Bronchial epithelial cell (primary cell): ENCODE data around the gene LY6G5B. TPM values are rescaled to one million over a fixed set of nuclear protein-coding genes. Genes with fewer than 3 reads are reported as not detected.
"Not testable (repeated sequence)": the region's sequence is repeated elsewhere in the genome, so short reads cannot be mapped to it uniquely, and the experiment has no call there.

Experiments
- DNase-seq: peaks from one replicate; pipeline ENCODE4 v3.0.0-alpha.2; 2010; ENCODE audit warnings: low read depth
- FAIRE-seq: peaks from 2 replicates; lab custom pipeline; 2011; peaks lifted over from hg19 to GRCh38; lab: Jason Lieb, UNC
- H3K27me3 ChIP-seq: 2 replicates; pipeline ENCODE4 v1.5.1; 2011; ENCODE audit warnings: low read length; ENCODE audit not compliant: control insufficient read depth, insufficient read depth
- H3K36me3 ChIP-seq: 2 replicates; pipeline ENCODE4 v1.5.1; 2011; ENCODE audit warnings: low read length; ENCODE audit not compliant: control insufficient read depth, insufficient read depth
- H3K4me3 ChIP-seq: 2 replicates; pipeline ENCODE4 v1.5.1; 2011; ENCODE audit warnings: mild to moderate bottlenecking, low read depth, low read length, control low read depth
- total RNA-seq: library from RNA; depleted of rRNA; stranded (reverse); fragments of >200 nt; gene quantifications from 2 replicates; pipeline ENCODE4 v1.2.1, GENCODE V29; 2014
- TF ChIP-seq, protein P1 (sequence below): IDR thresholded peaks from 2 replicates; pipeline ENCODE4 v1.5.1; 2011; ENCODE audit warnings: mild to moderate bottlenecking, moderate library complexity, low read length, control low read depth, inconsistent platforms; ENCODE audit not compliant: insufficient read depth, severe bottlenecking

LY6G5B gene
- total RNA-seq, 1 donor from 2014 or later, result 1.1 TPM

DNA sequence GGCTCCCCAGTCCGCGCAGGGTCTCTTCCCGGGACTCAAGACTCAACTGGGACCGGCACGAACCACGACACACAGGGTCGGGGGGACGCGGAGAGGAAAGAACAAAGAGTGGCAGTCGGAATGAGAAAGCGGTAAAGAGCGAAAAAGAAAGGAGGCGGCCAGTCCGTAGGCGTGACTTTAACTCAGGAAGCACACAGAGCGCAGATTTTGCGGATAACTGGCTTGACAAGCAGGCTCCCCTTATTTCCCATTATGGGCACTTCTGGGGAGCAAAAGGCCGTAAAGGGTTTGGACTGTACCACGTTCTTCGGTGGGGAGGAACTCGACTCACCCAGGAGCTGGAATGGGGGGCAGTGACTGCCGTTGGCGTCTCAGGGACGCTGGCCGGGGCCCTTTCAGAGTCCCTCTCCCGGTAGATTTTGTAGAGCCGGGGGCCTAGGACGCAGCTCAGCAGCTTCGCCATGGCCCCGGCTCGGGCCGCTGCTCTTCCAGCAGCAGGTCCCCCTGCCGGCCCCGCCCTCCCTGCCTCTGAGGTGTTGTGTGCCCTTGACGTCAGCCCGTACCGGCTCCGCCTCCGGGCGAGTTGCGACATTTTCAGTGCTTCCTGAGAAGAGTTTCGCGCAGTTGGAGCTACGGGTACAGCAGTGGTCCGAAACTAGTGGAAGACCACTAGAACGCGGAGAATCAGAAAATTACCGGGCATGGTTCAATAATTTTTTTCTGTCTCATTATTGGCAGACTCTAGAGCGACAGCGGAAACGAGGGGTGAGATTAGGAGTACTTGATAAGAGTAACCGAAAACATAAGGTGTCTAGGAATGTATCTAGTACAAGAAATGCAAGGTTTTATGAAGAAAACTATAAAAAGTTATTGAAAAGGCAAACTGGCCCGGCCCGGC is 33.3 kb downstream of the LY6G5B start, which contains the start of gene ABHD16A:
TSS of gene ABHD16A (minus strand) at position 506 of the 898 bp plus-strand sequence. CDS start at position 463, 43 bp downstream.
- FAIRE-seq, result no peak
- Histone ChIP-seq H3K27me3 (no peaks in the 10 kb centered on the region), H3K4me3 (peak within 1 kb of the TSS; percentile 88), H3K36me3 (peaks cover 1% of the 10 kb centered on the region)
- DNase-seq, result peak; percentile 95
- TF ChIP-seq, protein P1, sequence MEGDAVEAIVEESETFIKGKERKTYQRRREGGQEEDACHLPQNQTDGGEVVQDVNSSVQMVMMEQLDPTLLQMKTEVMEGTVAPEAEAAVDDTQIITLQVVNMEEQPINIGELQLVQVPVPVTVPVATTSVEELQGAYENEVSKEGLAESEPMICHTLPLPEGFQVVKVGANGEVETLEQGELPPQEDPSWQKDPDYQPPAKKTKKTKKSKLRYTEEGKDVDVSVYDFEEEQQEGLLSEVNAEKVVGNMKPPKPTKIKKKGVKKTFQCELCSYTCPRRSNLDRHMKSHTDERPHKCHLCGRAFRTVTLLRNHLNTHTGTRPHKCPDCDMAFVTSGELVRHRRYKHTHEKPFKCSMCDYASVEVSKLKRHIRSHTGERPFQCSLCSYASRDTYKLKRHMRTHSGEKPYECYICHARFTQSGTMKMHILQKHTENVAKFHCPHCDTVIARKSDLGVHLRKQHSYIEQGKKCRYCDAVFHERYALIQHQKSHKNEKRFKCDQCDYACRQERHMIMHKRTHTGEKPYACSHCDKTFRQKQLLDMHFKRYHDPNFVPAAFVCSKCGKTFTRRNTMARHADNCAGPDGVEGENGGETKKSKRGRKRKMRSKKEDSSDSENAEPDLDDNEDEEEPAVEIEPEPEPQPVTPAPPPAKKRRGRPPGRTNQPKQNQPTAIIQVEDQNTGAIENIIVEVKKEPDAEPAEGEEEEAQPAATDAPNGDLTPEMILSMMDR, result peak; percentile 16

DNA sequence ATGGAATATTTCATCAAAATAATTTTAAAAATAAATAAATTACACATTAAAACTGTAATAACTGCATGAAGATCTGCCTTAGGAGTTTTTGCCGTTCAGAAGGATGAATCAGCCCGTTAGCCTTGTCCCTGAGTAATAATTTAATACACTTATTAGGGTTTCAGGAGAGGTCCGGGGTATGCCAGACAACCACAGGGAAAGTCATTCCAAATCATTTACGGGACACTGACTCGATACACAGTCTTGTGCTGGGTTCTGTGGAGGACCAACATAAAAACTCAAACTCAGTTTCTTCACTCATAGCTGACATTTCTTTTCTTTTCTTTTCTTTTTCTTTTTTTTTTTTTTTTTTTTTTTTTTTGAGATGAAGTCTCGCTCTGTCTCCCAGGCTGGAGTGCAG is 36.2 kb downstream of the LY6G5B start:
- TF ChIP-seq, protein P1, result no peak
- Histone ChIP-seq H3K4me3 (no peak overlapping the region), H3K36me3 (peaks cover under 1% of the 10 kb centered on the region), H3K27me3 (no peaks in the 10 kb centered on the region)
- FAIRE-seq, result no peak
- no peak for DNase-seq

DNA sequence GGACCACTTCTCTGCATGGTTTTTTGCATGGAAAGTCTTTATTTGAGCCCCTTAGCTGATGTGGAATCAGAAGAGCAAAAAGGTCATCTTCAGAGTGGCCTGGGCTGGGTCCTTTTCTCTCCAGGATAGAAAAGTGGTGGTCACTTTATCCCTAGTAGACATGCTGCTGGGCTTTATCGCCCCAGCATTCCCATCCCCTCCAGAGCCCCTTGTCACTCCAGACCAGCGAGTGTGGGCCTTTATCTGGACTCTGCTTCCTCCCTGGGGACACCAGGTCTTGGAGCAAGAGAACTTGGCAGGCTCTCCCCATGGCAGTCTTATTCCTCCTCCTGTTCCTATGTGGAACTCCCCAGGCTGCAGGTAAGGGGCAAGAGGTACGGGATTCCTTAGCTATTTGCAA is 36.8 kb downstream of the LY6G5B start, which contains the start of gene LY6G6F:
TSS of gene LY6G6F (plus strand) at position 268 of the 400 bp plus-strand sequence. CDS start at position 309, 41 bp downstream.
- TF ChIP-seq, protein P1, result no peak
- DNase-seq, result no peak
- H3K27me3 ChIP-seq, result no peaks in the 10 kb centered on the region
- no peak within 1 kb of the TSS for H3K4me3 ChIP-seq
- H3K36me3 ChIP-seq, result no peaks in the 10 kb centered on the region
- FAIRE-seq, result no peak

DNA sequence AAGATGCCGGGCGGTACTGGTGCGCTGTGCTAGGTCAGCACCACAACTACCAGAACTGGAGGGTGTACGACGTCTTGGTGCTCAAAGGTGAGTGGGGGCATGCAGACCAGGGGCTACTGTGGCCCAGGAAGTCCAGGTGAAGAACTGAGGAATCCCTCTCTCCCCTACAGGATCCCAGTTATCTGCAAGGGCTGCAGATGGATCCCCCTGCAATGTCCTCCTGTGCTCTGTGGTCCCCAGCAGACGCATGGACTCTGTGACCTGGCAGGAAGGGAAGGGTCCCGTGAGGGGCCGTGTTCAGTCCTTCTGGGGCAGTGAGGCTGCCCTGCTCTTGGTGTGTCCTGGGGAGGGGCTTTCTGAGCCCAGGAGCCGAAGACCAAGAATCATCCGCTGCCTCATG is 37.9 kb downstream of the LY6G5B start:
- FAIRE-seq, result no peak
- TF ChIP-seq, protein P1, result no peak
- no peak for DNase-seq

DNA sequence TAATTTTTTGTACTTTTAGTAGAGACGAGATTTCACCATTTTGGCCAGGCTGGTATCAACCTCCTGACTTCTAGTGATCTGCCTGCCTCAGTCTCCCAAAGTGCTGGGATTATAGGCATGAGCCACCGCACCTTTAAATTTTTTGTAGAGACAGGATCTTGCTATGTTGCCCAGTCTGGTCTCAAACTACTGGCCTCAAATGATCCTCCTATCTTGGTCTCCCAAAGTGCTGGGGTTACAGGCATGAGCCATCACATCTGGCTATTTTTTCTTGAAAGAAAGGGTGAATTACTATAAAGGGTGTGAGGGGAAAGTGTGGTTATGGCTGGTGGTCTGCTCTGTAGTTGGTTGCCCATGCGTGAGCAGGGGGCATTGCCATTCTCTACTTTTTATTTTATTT is 38.4 kb downstream of the LY6G5B start:
- DNase-seq, result no peak
- no peak for FAIRE-seq
- TF ChIP-seq, protein P1, result no peak
- Histone ChIP-seq H3K36me3 (no peaks in the 10 kb centered on the region), H3K27me3 (no peaks in the 10 kb centered on the region), H3K4me3 (no peak overlapping the region)

More for the DNA sequence above, 37.9 kb downstream of the LY6G5B start:
- no peaks in the 10 kb centered on the region for H3K27me3 ChIP-seq
- H3K4me3 ChIP-seq, result no peak overlapping the region
- H3K36me3 ChIP-seq, result no peaks in the 10 kb centered on the region

DNA sequence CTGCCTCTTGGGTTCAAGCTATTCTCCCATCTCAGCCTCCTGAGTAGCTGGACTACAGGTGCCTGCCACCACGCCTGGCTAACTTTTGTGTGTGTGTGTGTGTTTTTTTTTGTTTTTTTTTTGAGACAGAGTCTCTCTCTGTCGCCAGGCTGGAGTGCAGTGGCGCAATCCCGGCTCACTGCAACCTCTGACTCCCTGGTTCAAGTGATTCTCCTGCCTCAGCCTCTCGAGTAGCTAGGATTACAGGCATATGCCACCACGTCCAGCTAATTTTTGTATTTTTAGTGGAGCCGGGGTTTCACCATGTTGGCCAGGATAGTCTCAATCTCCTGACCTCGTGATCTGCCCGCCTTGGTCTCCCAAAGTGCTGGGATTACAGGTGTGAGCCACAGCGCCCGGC is 39.4 kb downstream of the LY6G5B start:
- FAIRE-seq, DNase-seq, H3K27me3 ChIP-seq, H3K4me3 ChIP-seq, H3K36me3 ChIP-seq: not testable (repeated sequence)
